GM12878 (cell line): ENCODE data around the gene NFE2L1.

ENCODE experiments used
- CHD2 ChIP-seq: IDR thresholded peaks from 2 replicates; pipeline ENCODE4 v1.6.1; 2011; ENCODE audit warnings: low read depth, low read length, improper control_type of control experiment, borderline replicate concordance
- GABPA ChIP-seq: IDR thresholded peaks from 2 replicates; pipeline ENCODE4 v1.6.1; 2014; ENCODE audit warnings: antibody characterized with exemption, low read depth, mild to moderate bottlenecking, inconsistent platforms
- MAX ChIP-seq: IDR thresholded peaks from 2 replicates; pipeline ENCODE4 v1.6.1; 2012; ENCODE audit warnings: low read depth, low read length, improper control_type of control experiment
- SRF ChIP-seq, 2 experiments: IDR thresholded peaks; 2 replicates each; pipeline ENCODE4 v1.6.1; 2011; ENCODE audit warnings: low read depth in 2 of 2, low read length in 2 of 2, mild to moderate bottlenecking in 1 of 2, moderate library complexity in 1 of 2
- USF1 ChIP-seq: IDR thresholded peaks from 2 replicates; pipeline ENCODE4 v1.6.1; 2011; ENCODE audit warnings: borderline replicate concordance, low read depth, mild to moderate bottlenecking, moderate library complexity, mixed read lengths, low read length; ENCODE audit not compliant: insufficient read depth; ENCODE audit errors: extremely low read length
- USF2 ChIP-seq: IDR thresholded peaks from 2 replicates; pipeline ENCODE4 v1.6.1; 2011; ENCODE audit warnings: low read depth, low read length, improper control_type of control experiment, borderline replicate concordance
- TF ChIP-seq, protein P1 (sequence below), 3 experiments: IDR thresholded peaks in 2 of 3; conservative IDR thresholded peaks in 1 of 3; 2 replicates each; pipeline ENCODE4 v1.5.1; 2011; ENCODE audit warnings: low read depth in 3 of 3, low read length in 3 of 3, mild to moderate bottlenecking in 3 of 3, control low read depth in 2 of 3, moderate library complexity in 2 of 3, inconsistent platforms in 1 of 3, mixed read lengths in 1 of 3; ENCODE audit not compliant: control insufficient read depth in 2 of 3, insufficient read depth in 1 of 3; ENCODE audit errors: extremely low read depth in 1 of 3
- TF ChIP-seq, protein P2 (sequence below): IDR thresholded peaks from 2 replicates; pipeline ENCODE4 v1.6.1; 2012; ENCODE audit warnings: low read depth, low read length, improper control_type of control experiment
- TF ChIP-seq, protein P3 (sequence below): fragments of 450-650 bp; IDR thresholded peaks from 2 replicates; pipeline ENCODE4 v1.6.1; 2016; ENCODE audit warnings: mild to moderate bottlenecking

DNA sequence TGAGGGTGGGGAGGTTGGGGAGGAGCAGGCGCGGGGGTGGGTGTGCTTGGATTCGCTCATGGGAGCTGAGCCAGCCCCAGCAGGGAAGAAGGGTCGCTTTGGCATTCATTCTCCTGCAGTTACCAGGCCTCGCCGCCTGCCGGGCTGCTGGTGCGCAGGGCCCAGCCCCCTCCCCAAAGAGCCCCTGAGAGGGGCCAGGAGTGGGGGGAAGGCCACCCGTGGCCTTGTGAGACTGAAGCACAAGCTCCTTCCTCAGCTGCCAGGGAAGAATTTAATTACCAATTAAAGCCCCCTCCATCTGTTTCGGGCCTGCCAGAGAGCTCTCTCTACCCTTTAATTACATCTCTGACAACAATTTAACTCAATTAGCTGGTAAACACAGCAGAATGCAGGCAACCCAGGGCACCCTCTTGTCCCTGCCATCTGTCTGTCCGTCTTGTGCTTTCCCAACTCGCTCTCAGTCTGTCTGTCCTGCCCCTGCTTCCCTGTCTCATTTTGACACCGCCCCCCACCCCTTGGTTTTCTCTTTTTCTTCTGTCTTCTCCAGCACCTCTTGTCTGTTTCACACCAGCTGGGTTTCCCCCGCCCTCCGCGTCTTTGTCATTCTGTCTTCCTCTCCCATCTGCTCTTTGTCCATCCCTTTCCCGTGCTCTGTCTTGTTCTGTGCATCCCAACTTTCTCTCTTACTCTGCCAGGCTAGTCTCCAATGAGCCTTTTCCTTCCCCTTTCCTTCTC lies 44.6 kb upstream of the NFE2L1 start:
- TF ChIP-seq CHD2 (no peak), MAX (no peak), GABPA (no peak), SRF (IDR thresholded peaks at IDR 0.05; ENCODE audit: low read depth in 2 of 2, low read length in 2 of 2) (no peak), USF1 (no peak), USF2 (no peak)
- TF ChIP-seq, protein P1, sequence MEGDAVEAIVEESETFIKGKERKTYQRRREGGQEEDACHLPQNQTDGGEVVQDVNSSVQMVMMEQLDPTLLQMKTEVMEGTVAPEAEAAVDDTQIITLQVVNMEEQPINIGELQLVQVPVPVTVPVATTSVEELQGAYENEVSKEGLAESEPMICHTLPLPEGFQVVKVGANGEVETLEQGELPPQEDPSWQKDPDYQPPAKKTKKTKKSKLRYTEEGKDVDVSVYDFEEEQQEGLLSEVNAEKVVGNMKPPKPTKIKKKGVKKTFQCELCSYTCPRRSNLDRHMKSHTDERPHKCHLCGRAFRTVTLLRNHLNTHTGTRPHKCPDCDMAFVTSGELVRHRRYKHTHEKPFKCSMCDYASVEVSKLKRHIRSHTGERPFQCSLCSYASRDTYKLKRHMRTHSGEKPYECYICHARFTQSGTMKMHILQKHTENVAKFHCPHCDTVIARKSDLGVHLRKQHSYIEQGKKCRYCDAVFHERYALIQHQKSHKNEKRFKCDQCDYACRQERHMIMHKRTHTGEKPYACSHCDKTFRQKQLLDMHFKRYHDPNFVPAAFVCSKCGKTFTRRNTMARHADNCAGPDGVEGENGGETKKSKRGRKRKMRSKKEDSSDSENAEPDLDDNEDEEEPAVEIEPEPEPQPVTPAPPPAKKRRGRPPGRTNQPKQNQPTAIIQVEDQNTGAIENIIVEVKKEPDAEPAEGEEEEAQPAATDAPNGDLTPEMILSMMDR (IDR thresholded peaks at IDR 0.05 in 2 of 3, conservative IDR thresholded peaks at IDR 0.05 in 1 of 3; ENCODE audit: control insufficient read depth in 2 of 3, extremely low read depth in 1 of 3, insufficient read depth in 1 of 3, low read depth in 3 of 3, low read length in 3 of 3) = no peak
- TF ChIP-seq, protein P2, sequence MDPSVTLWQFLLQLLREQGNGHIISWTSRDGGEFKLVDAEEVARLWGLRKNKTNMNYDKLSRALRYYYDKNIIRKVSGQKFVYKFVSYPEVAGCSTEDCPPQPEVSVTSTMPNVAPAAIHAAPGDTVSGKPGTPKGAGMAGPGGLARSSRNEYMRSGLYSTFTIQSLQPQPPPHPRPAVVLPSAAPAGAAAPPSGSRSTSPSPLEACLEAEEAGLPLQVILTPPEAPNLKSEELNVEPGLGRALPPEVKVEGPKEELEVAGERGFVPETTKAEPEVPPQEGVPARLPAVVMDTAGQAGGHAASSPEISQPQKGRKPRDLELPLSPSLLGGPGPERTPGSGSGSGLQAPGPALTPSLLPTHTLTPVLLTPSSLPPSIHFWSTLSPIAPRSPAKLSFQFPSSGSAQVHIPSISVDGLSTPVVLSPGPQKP = no peak
- TF ChIP-seq, protein P3, sequence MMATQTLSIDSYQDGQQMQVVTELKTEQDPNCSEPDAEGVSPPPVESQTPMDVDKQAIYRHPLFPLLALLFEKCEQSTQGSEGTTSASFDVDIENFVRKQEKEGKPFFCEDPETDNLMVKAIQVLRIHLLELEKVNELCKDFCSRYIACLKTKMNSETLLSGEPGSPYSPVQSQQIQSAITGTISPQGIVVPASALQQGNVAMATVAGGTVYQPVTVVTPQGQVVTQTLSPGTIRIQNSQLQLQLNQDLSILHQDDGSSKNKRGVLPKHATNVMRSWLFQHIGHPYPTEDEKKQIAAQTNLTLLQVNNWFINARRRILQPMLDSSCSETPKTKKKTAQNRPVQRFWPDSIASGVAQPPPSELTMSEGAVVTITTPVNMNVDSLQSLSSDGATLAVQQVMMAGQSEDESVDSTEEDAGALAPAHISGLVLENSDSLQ = no peak
